ENCODE results near the gene ZBED4.
A peak's percentile ranks its signal among the peaks of the same experiment; 100 is the strongest.

ZBED4 gene

DNA sequence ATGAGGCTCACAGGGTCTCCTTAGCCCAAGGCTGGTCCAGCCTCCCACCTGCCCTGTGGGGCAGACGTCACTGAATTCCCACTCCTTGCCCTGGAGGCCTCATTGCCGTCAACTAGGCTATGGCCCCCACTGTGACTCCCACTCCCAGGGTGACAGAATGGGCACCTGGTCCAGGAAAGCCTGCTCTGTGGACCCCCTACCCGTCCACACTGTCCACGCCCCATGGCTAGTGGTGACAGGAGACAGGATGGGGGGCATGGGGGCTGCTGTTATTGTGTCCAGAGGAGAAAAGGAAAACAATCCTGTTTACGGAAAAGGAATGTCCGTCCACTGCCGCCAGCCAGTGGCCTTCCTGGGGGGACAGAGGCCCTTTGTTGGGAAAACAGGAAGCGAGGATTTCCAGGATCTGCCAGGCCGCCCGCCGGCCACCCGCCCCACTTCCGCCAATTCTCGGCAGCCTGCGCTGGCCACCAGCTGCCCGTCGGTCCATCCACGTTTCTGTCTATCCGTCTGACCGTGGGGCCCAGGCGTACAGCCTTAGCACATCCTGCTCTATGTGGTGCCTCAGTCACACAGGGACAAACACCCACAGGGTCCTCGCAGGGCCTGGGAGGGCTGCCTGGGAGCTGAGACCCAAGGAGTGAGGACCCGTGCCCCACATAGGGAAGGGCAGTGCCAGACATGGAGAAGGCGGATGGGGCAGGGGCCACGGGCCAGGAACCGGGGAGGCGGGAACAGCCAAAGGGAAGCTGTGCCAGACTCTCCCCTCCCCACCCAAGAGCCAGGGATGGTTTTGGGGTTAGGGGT lies 84.3 kb downstream of the ZBED4 start:
- peak; percentile 81 for DNase-seq (ENCODE audit: low spot score)

DNA sequence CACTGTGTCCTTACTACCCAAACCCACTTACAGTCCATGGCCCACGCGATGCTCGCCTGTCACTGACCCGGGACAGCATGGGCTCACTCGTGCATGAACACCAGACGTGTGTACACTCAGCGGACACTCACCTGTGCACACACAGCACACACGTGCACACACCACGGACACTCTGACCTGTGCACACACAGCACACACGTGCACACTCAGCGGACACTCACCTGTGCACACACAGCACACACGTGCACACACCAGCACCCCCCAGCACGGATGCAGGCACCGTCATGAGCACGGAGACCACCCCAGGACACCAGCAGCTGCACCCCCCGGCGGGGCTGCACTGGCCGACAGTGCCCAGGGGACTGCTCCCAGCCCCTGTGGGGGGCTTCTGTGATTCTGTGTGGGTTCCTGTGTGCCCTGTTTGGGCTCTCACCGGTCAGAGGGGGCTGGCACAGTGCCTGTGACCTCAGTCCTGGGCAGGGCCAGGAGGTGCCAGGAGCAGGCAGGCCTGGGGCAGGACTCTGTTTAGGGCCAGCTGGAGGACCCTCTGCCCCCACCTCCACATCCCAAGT lies 85.0 kb downstream of the ZBED4 start:
- DNase-seq (ENCODE audit: low spot score), result no peak

Measured in COLO829 (cell line).